GM21528 (cell line): ENCODE data around the gene CDCA3.

Experiments
- ATAC-seq: cut with Tn5 transposase; IDR thresholded peaks from one replicate; pipeline ENCODE4 v1.9.1; 2021; ENCODE audit warnings: mild to moderate bottlenecking, moderate library complexity; ENCODE audit not compliant: unreplicated experiment, low FRiP score

CDCA3 gene

GRCh38 chr12:6855322-6855721, 4.2 kb upstream of the CDCA3 start:
- ATAC-seq: no peak

- no peak for ATAC-seq
Observed at GRCh38 chr12:6854036-6854435, 3.0 kb upstream of the CDCA3 start.

- ATAC-seq: no peak
Observed at GRCh38 chr12:6853626-6854025, 2.5 kb upstream of the CDCA3 start.

- ATAC-seq: no peak
Observed at GRCh38 chr12:6852651-6853354, 1.7 kb upstream of the CDCA3 start.

GRCh38 chr12:6851921-6852650, 1.0 kb upstream of the CDCA3 start, which contains the start of gene USP5:
TSS of gene USP5 (plus strand) at chr12:6852150. CDS start at chr12:6852180, 30 bp downstream.
- peak; percentile 75 for ATAC-seq

GRCh38 chr12:6850796-6851152, 312 bp downstream of the CDCA3 start:
- no peak for ATAC-seq

- no peak for ATAC-seq
Observed at GRCh38 chr12:6849976-6850560, 1.0 kb downstream of the CDCA3 start.

- no peak for ATAC-seq
Observed at GRCh38 chr12:6849427-6849826, 1.7 kb downstream of the CDCA3 start.

GRCh38 chr12:6847676-6848075, 3.4 kb downstream of the CDCA3 start:
- ATAC-seq: no peak

GRCh38 chr12:6846316-6846869, 4.7 kb downstream of the CDCA3 start:
- ATAC-seq: no peak

- no peak for ATAC-seq
Observed at GRCh38 chr12:6845395-6845794, 5.7 kb downstream of the CDCA3 start.

- no peak for ATAC-seq
Observed at GRCh38 chr12:6843118-6843902, 7.8 kb downstream of the CDCA3 start.

- ATAC-seq: no peak
Observed at GRCh38 chr12:6842075-6842474, 9.0 kb downstream of the CDCA3 start.

GRCh38 chr12:6840761-6841515, 10.1 kb downstream of the CDCA3 start, which contains the start of gene GNB3:
TSS of gene GNB3 (plus strand) at chr12:6840925. CDS start at chr12:6841288, 363 bp downstream.
- ATAC-seq: no peak

GRCh38 chr12:6840330-6840729, 10.8 kb downstream of the CDCA3 start:
- no peak for ATAC-seq

- ATAC-seq: no peak
Observed at GRCh38 chr12:6839482-6840201, 11.4 kb downstream of the CDCA3 start.

GRCh38 chr12:6838854-6839253, 12.2 kb downstream of the CDCA3 start:
- no peak for ATAC-seq

- no peak for ATAC-seq
Observed at GRCh38 chr12:6837370-6838060, 13.6 kb downstream of the CDCA3 start.

- ATAC-seq: no peak
Observed at GRCh38 chr12:6836851-6837250, 14.2 kb downstream of the CDCA3 start.
